Measurements from ENCODE around the gene TEX52. TPM values are rescaled to one million over a fixed set of nuclear protein-coding genes. Genes with fewer than 3 reads are reported as not detected.

TEX52 gene
- total and polyA plus RNA-seq, 12 donors: not detected

DNA sequence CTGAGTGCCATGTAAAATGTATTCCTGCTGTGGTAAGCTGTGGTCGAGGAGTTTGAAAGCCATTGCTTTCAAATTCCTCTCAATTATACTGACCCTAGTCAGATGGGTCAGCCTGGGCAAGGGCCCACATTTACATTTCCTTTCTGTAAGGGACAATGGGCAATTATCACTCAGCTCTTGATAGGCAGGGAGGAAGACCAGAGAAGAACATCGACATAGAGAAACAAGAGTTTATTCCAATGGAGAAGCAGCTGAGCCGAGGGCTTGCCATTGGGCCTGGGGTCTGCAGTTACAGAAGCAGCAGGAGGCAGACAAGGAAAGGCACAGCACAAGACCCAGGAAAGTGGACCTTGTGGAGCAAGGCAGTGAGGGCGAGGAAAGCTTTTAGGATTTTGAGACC, 31.7 kb downstream of the TEX52 start:
- ATAC-seq (no peak), DNase-seq (no peak)
- H3K27me3 ChIP-seq: no peaks in the 10 kb centered on the region
- peaks cover 0 to 100% (median 71%) of the 10 kb centered on the region in 9 donors for H3K36me3 ChIP-seq
- no peak overlapping the region for H3K4me3 ChIP-seq
- no peak overlapping the region for H3K27ac ChIP-seq
- no peaks in the 10 kb centered on the region for H3K9me3 ChIP-seq
- intact Hi-C loops (cut with DNase I): no loop called here
- TF ChIP-seq, protein P1, sequence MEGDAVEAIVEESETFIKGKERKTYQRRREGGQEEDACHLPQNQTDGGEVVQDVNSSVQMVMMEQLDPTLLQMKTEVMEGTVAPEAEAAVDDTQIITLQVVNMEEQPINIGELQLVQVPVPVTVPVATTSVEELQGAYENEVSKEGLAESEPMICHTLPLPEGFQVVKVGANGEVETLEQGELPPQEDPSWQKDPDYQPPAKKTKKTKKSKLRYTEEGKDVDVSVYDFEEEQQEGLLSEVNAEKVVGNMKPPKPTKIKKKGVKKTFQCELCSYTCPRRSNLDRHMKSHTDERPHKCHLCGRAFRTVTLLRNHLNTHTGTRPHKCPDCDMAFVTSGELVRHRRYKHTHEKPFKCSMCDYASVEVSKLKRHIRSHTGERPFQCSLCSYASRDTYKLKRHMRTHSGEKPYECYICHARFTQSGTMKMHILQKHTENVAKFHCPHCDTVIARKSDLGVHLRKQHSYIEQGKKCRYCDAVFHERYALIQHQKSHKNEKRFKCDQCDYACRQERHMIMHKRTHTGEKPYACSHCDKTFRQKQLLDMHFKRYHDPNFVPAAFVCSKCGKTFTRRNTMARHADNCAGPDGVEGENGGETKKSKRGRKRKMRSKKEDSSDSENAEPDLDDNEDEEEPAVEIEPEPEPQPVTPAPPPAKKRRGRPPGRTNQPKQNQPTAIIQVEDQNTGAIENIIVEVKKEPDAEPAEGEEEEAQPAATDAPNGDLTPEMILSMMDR (IDR thresholded peaks at IDR 0.05): no peak
- 76 to 82% methylated on average over 4 of the region's 4 CpGs for WGBS, 2 donors
- H3K4me1 ChIP-seq: no peaks in the 10 kb centered on the region

DNA sequence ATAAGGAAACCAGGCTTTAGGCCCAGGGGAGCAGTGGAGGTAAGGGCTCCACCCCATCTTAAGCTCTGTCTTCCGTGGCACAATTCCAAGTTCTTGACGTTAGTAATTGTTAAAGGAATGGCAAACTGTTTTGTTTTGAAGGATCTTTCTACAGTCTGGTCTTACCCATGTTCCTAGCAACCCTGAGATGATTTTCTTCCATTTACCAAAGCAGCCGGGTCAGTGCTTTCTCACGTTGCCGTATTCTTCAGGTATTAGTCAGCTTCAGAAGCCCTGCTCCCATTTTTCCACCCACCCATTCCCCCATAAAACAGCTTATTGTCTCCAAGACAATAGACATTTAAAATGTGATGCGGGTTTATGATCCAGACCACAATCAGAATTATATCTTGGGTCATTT, 32.3 kb downstream of the TEX52 start:
- Histone ChIP-seq H3K4me1 (no peaks in the 10 kb centered on the region), H3K27me3 (no peaks in the 10 kb centered on the region), H3K4me3 (no peak overlapping the region), H3K27ac (no peak overlapping the region), H3K36me3 (peaks cover 0 to 100% (median 77%) of the 10 kb centered on the region in 9 donors), H3K9me3 (no peaks in the 10 kb centered on the region)
- intact Hi-C loops (cut with DNase I): no loop called here
- DNase-seq: no peak
- TF ChIP-seq, protein P1 (IDR thresholded peaks at IDR 0.05): no peak
- WGBS, 2 donors: 81 to 83% methylated on average over 6 of the region's 6 CpGs
- no peak for ATAC-seq

DNA sequence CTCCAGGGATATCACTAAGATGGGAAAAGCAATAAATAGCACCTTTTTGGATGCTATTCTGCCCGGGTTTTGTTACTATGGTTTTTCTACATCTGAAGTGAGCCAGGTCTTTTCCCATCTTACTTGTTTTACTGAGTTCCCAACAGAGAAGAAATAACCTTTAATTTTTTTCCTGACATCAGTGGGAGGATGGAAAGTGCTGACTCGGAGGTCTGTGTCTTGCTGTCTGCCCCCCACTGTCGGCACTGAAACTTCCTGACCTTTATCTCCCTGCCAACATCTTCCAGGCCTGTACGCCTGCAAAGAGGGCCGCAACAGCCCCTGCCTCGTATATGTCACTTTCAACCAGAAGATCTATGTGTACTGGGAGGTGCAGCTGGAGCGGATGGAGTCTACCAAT, 33.4 kb downstream of the TEX52 start:
- Histone ChIP-seq H3K36me3 (peaks cover 0 to 100% (median 82%) of the 10 kb centered on the region in 9 donors), H3K4me3 (no peak overlapping the region), H3K27me3 (no peaks in the 10 kb centered on the region), H3K9me3 (no peaks in the 10 kb centered on the region), H3K27ac (no peak overlapping the region), H3K4me1 (no peaks in the 10 kb centered on the region)
- intact Hi-C loops (cut with DNase I): no loop called here
- 77 to 81% methylated on average over 7 of the region's 7 CpGs for WGBS, 2 donors
- TF ChIP-seq, protein P1 (IDR thresholded peaks at IDR 0.05): no peak
- DNase-seq (no peak), ATAC-seq (no peak)

DNA sequence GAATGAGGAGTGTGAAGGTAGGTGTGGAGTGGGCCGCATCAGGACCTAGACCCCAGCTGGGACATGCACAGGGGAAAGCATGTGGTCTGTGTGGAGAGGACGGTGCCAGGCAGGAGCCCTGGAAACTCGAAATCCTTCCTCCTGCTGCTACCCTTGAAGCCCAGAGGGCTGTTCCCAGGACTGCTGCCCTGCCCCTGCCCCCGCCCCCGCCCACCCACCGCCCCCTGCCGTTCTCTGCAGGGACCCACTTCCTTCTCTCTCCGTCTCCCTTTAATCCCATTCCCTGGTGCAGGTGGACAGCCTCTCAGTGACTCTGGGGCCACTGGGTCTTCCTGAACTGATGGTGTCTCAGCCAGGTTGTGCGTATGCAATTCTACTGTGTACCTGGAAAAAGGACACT, 36.4 kb downstream of the TEX52 start:
- no peak overlapping the region for H3K4me3 ChIP-seq
- no peak for ATAC-seq
- WGBS, 2 donors: 85 to 88% methylated on average over 9 of the region's 9 CpGs
- H3K27ac ChIP-seq: no peak overlapping the region
- intact Hi-C loops (cut with DNase I): no loop called here
- H3K36me3 ChIP-seq: peaks cover 0 to 99% (median 65%) of the 10 kb centered on the region in 9 donors
- H3K27me3 ChIP-seq: no peaks in the 10 kb centered on the region
- no peak for DNase-seq
- TF ChIP-seq, protein P1 (IDR thresholded peaks at IDR 0.05): no peak
- H3K4me1 ChIP-seq: no peaks in the 10 kb centered on the region
- no peaks in the 10 kb centered on the region for H3K9me3 ChIP-seq

Data from heart right ventricle (tissue), 16 donors.